GM20000 (cell line): ENCODE measurements around the gene TRPC4AP.

Source experiments
- DNase-seq: peaks from one replicate; pipeline ENCODE4 v3.0.0; 2012; ENCODE audit warnings: low spot score
- TF ChIP-seq, protein P1 (sequence below): IDR thresholded peaks from 2 replicates; pipeline ENCODE4 v1.5.1; 2012; ENCODE audit warnings: mild to moderate bottlenecking, control low read depth; ENCODE audit errors: extremely low read depth, missing control alignments

The TRPC4AP gene

GRCh38 chr20:34999021-34999451, 93.6 kb downstream of the TRPC4AP start:
- TF ChIP-seq, protein P1, sequence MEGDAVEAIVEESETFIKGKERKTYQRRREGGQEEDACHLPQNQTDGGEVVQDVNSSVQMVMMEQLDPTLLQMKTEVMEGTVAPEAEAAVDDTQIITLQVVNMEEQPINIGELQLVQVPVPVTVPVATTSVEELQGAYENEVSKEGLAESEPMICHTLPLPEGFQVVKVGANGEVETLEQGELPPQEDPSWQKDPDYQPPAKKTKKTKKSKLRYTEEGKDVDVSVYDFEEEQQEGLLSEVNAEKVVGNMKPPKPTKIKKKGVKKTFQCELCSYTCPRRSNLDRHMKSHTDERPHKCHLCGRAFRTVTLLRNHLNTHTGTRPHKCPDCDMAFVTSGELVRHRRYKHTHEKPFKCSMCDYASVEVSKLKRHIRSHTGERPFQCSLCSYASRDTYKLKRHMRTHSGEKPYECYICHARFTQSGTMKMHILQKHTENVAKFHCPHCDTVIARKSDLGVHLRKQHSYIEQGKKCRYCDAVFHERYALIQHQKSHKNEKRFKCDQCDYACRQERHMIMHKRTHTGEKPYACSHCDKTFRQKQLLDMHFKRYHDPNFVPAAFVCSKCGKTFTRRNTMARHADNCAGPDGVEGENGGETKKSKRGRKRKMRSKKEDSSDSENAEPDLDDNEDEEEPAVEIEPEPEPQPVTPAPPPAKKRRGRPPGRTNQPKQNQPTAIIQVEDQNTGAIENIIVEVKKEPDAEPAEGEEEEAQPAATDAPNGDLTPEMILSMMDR, result no peak
- no peak for DNase-seq

DNA sequence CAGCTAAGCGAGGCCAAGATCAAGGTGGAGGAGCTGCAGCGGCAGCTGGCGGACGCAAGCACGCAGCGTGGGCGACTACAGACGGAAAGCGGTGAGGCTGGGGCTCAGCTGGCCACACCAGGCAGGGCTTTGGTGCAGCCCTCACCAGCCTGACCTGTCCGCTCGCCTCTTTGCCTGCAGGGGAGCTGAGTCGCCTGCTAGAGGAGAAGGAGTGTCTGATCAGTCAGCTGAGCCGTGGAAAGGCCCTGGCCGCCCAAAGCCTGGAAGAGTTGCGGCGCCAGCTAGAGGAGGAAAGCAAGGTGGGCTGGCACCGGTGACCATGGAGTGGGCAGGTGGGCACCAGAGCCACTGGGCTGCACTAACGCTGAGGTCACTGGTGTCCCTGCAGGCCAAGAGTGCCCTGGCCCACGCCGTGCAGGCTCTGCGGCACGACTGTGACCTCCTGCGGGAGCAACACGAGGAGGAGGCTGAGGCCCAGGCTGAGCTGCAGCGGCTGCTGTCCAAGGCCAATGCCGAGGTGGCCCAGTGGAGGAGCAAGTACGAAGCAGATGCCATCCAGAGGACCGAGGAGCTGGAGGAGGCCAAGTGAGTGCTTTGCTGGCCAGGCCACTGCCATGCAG, 94.2 kb downstream of the TRPC4AP start:
- DNase-seq, result no peak
- TF ChIP-seq, protein P1, result no peak

GRCh38 chr20:34997774-34998173, 94.8 kb downstream of the TRPC4AP start:
- TF ChIP-seq, protein P1, result no peak
- DNase-seq, result no peak

DNA sequence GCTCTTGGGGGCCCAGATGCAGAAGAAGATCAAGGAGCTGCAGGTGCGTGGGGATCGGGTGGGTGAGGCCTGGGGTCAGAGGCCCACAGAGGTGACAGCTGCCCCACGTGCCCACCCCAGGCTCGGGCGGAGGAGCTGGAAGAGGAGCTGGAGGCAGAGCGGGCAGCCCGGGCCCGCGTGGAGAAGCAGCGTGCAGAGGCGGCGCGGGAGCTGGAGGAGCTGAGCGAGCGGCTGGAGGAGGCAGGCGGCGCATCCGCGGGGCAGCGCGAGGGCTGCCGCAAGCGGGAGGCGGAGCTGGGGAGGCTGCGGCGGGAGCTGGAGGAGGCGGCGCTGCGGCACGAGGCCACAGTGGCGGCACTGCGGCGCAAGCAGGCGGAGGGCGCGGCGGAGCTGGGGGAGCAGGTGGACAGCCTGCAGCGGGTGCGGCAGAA, 95.5 kb downstream of the TRPC4AP start:
- TF ChIP-seq, protein P1, result no peak
- no peak for DNase-seq

DNA sequence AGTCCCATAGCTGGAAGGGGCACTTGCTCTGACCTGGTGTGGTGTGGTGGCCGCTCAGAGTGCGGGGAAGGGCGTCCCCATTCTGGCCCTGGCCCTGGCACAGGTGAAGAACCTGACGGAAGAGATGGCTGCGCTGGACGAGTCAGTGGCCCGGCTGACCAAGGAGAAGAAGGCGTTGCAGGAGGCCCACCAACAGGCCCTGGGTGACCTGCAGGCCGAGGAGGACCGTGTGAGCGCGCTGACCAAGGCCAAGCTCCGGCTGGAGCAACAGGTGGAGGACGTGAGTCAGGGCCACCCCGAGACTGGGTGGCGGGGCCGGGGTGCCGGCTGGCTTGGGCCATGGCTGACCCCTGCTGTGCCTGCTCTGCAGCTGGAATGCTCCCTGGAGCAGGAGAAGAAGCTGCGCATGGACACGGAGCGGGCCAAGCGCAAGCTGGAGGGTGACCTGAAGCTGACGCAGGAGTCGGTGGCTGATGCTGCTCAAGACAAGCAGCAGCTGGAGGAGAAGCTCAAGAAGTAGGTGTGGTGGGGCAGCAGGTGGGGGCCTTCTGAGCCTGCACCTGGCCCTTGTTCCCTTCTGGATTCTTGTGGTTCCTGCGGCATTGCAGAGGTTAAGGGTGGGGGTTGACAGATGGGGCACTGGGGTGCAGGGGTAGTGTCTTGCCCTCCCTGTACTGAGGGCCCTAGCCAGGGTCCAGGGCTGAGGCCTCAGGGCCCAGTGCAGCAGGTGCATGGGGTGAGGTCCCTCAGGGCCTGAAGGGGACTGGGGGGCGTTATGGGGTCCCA, 96.2 kb downstream of the TRPC4AP start:
- TF ChIP-seq, protein P1, result no peak
- DNase-seq, result no peak

DNA sequence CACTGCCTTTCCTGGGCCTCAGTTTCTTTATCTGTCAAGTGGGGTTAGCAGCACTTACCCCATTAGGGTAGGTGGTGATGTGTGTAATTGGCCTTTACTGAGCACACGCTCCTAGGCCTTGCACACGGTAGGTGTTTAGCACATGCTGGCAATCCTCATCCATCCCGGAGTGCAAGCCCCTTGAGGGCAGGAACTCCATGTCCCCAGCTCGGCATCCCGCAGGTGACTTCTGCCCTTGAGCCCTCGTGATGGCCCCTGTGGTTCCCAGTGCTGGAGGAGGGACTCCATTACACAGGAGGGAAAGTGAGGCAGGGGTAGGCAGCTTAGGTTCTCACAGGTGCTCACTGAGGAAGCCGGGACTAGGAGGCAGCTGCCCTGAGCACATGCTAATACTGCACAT, 96.9 kb downstream of the TRPC4AP start:
- TF ChIP-seq, protein P1, result no peak
- no peak for DNase-seq

DNA sequence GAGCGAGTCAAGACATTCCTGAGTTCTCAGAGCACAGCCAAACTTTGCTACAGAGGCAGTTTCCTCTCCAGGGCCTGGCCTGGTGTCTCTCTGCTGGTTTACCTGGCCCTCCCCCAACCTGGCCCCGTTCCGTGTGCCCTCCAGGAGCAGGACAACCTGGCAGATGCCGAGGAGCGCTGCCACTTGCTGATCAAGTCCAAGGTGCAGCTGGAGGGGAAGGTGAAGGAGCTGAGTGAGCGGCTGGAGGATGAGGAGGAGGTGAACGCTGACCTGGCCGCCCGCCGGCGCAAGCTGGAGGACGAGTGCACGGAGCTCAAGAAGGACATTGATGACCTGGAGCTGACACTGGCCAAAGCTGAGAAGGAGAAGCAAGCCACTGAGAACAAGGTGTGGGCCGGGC, 97.4 kb downstream of the TRPC4AP start:
- no peak for DNase-seq
- TF ChIP-seq, protein P1, result no peak
